Testis (tissue), 2 donors: Measurements from ENCODE around the gene SYDE2.

Experiments
- POLR2A ChIP-seq: fragments of 450-650 bp; IDR thresholded peaks from one replicate; pipeline ENCODE4 v1.6.1; 2017; ENCODE audit warnings: antibody characterized with exemption, mild to moderate bottlenecking, moderate library complexity
- TF ChIP-seq, protein P1 (sequence below), 3 experiments: fragments of 450-650 bp in 2 of 3; fragments of 200-600 bp in 1 of 3; sonication (generic) in 1 of 3; IDR thresholded peaks; one replicate each; pipeline ENCODE4 v1.5.1; 2016 to 2019; ENCODE audit warnings: antibody characterized with exemption in 3 of 3, mild to moderate bottlenecking in 2 of 3, moderate library complexity in 1 of 3

DNA sequence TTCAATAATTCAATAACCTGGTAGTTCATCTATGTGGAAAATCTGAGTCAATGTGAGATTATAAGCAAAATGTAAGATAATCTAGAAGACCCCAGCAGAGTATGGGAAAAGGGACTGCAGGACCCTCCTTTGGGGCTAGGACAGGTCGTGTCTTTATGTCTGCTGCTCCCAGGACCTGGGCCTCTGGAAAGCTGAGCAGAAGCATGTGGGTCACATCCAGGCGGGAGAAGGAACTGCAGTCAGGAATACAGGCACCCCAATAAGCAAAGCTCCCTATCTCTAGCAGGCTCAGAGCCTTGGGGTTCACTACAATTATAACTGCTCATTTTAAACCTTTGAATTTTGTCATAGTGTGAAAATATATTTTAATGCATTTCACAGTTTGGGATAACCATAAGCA lies 78.6 kb downstream of the SYDE2 start:
- TF ChIP-seq, protein P1, sequence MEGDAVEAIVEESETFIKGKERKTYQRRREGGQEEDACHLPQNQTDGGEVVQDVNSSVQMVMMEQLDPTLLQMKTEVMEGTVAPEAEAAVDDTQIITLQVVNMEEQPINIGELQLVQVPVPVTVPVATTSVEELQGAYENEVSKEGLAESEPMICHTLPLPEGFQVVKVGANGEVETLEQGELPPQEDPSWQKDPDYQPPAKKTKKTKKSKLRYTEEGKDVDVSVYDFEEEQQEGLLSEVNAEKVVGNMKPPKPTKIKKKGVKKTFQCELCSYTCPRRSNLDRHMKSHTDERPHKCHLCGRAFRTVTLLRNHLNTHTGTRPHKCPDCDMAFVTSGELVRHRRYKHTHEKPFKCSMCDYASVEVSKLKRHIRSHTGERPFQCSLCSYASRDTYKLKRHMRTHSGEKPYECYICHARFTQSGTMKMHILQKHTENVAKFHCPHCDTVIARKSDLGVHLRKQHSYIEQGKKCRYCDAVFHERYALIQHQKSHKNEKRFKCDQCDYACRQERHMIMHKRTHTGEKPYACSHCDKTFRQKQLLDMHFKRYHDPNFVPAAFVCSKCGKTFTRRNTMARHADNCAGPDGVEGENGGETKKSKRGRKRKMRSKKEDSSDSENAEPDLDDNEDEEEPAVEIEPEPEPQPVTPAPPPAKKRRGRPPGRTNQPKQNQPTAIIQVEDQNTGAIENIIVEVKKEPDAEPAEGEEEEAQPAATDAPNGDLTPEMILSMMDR (IDR thresholded peaks at IDR 0.05), result no peak
- no peak for TF ChIP-seq POLR2A
